Myocyte (in vitro differentiated cells): ENCODE data around the gene RET. TPM values are rescaled to one million over a fixed set of nuclear protein-coding genes. Genes with fewer than 3 reads are reported as not detected.

Source experiments
- DNase-seq: peaks from one replicate; pipeline ENCODE4 v3.0.0-alpha.2; 2012; ENCODE audit warnings: low read depth
- total RNA-seq: library from RNA; depleted of rRNA; stranded (reverse); fragments of >200 nt; gene quantifications from 2 replicates; pipeline ENCODE4 v1.2.3, GENCODE V29; 2014

RET gene
- total RNA-seq, 1 donor from 2014 or later, result 0.08 TPM

- DNase-seq, result no peak
Observed at GRCh38 chr10:43105956-43106229, 29.0 kb downstream of the RET start.

- DNase-seq, result no peak
Observed at GRCh38 chr10:43106256-43107091, 29.6 kb downstream of the RET start.

- no peak for DNase-seq
Observed at GRCh38 chr10:43108951-43109350, 32.1 kb downstream of the RET start.

- DNase-seq, result no peak
Observed at GRCh38 chr10:43109671-43110249, 32.9 kb downstream of the RET start.

- DNase-seq, result peak; percentile 94
Observed at GRCh38 chr10:43110338-43111071, 33.6 kb downstream of the RET start.

- DNase-seq, result no peak
Observed at GRCh38 chr10:43111101-43111500, 34.2 kb downstream of the RET start.

- DNase-seq, result no peak
Observed at GRCh38 chr10:43111921-43112607, 35.2 kb downstream of the RET start.

GRCh38 chr10:43112608-43112961 lies 35.7 kb downstream of the RET start:
- no peak for DNase-seq

- no peak for DNase-seq
Observed at GRCh38 chr10:43113201-43114087, 36.6 kb downstream of the RET start.

- no peak for DNase-seq
Observed at GRCh38 chr10:43114088-43114742, 37.3 kb downstream of the RET start.

- no peak for DNase-seq
Observed at GRCh38 chr10:43114743-43115611, 38.1 kb downstream of the RET start.

GRCh38 chr10:43115881-43116595 lies 39.2 kb downstream of the RET start:
- no peak for DNase-seq

GRCh38 chr10:43116596-43116995 lies 39.7 kb downstream of the RET start:
- no peak for DNase-seq

GRCh38 chr10:43117031-43117776 lies 40.3 kb downstream of the RET start:
- no peak for DNase-seq

- DNase-seq, result no peak
Observed at GRCh38 chr10:43117777-43118583, 41.1 kb downstream of the RET start.

GRCh38 chr10:43118631-43119415 lies 42.0 kb downstream of the RET start:
- no peak for DNase-seq
